SK-N-SH treated with all-trans-retinoic acid at 6 μM for 48 hours (cell line): ENCODE results near the gene ARHGAP24.

Experiments used
- ATAC-seq: fragments of 200-7000 bp; cut with Tn5 transposase; 3 replicates; pipeline ENCODE4 v1.9.1; 2020; ENCODE audit warnings: mild to moderate bottlenecking, moderate library complexity
- ARNTL ChIP-seq: fragments of 450-650 bp; formaldehyde crosslinking; IDR thresholded peaks from 2 replicates; pipeline ENCODE4 v1.5.0; 2020; ENCODE audit warnings: low read depth, mild to moderate bottlenecking, moderate library complexity, borderline replicate concordance
- CREB5 ChIP-seq: fragments of 250-450 bp; sonication (Bioruptor Pico); IDR thresholded peaks from 2 replicates; pipeline ENCODE4 v1.5.1; 2020; ENCODE audit warnings: low read depth, mild to moderate bottlenecking, moderate library complexity
- CSDC2 ChIP-seq: fragments of 250-450 bp; sonication (Bioruptor Pico); IDR thresholded peaks from 2 replicates; pipeline ENCODE4 v1.5.0; 2020; ENCODE audit warnings: mild to moderate bottlenecking, moderate library complexity
- CSRNP3 ChIP-seq: fragments of 250-450 bp; sonication (Bioruptor Pico); IDR thresholded peaks from 2 replicates; pipeline ENCODE4 v1.5.1; 2021; ENCODE audit warnings: mild to moderate bottlenecking, moderate library complexity
- ESRRG ChIP-seq: fragments of 250-450 bp; sonication (Bioruptor Pico); IDR thresholded peaks from 2 replicates; pipeline ENCODE4 v1.6.1; 2021; ENCODE audit warnings: mild to moderate bottlenecking
- GLIS3 ChIP-seq: fragments of 250-450 bp; sonication (Bioruptor Pico); IDR thresholded peaks from 2 replicates; pipeline ENCODE4 v1.5.0; 2020; ENCODE audit warnings: mild to moderate bottlenecking, moderate library complexity
- ISL1 ChIP-seq: fragments of 250-450 bp; sonication (Bioruptor Pico); IDR thresholded peaks from 2 replicates; pipeline ENCODE4 v2.1.2; 2022; ENCODE audit warnings: mild to moderate bottlenecking, moderate library complexity
- OSR1 ChIP-seq: fragments of 250-450 bp; sonication (Bioruptor Pico); IDR thresholded peaks from 2 replicates; pipeline ENCODE4 v1.8.0; 2022; ENCODE audit warnings: moderate library complexity, mild to moderate bottlenecking, inconsistent platforms
- PATZ1 ChIP-seq: fragments of 250-450 bp; sonication (Bioruptor Pico); IDR thresholded peaks from 2 replicates; pipeline ENCODE4 v1.8.0; 2020; ENCODE audit warnings: mild to moderate bottlenecking, moderate library complexity, borderline replicate concordance
- POU6F1 ChIP-seq: fragments of 250-450 bp; sonication (Bioruptor Pico); IDR thresholded peaks from 2 replicates; pipeline ENCODE4 v1.8.0; 2021; ENCODE audit warnings: low read depth, mild to moderate bottlenecking, moderate library complexity, borderline replicate concordance
- PPARA ChIP-seq: fragments of 250-450 bp; sonication (Bioruptor Pico); IDR thresholded peaks from 2 replicates; pipeline ENCODE4 v1.5.0; 2020; ENCODE audit warnings: mild to moderate bottlenecking, borderline replicate concordance
- RARB ChIP-seq: fragments of 250-450 bp; sonication (Bioruptor Pico); IDR thresholded peaks from 2 replicates; pipeline ENCODE4 v1.8.0; 2021; ENCODE audit warnings: mild to moderate bottlenecking, moderate library complexity
- SNAI2 ChIP-seq: fragments of 250-450 bp; sonication (Bioruptor Pico); IDR thresholded peaks from 2 replicates; pipeline ENCODE4 v1.5.0; 2020; ENCODE audit warnings: mild to moderate bottlenecking, moderate library complexity
- TCF4 ChIP-seq: fragments of 250-450 bp; sonication (Bioruptor Pico); IDR thresholded peaks from 2 replicates; pipeline ENCODE4 v1.8.0; 2021; ENCODE audit warnings: mild to moderate bottlenecking, moderate library complexity, borderline replicate concordance
- TOX ChIP-seq: fragments of 250-450 bp; sonication (Bioruptor Pico); IDR thresholded peaks from 2 replicates; pipeline ENCODE4 v1.8.0; 2021; ENCODE audit warnings: mild to moderate bottlenecking, moderate library complexity, borderline replicate concordance
- TSHZ2 ChIP-seq: fragments of 250-450 bp; sonication (Bioruptor Pico); IDR thresholded peaks from 2 replicates; pipeline ENCODE4 v1.5.0; 2020; ENCODE audit warnings: mild to moderate bottlenecking, moderate library complexity
- ZC3H10 ChIP-seq: fragments of 250-450 bp; sonication (Bioruptor Pico); IDR thresholded peaks from 2 replicates; pipeline ENCODE4 v1.5.1; 2021; ENCODE audit warnings: mild to moderate bottlenecking, moderate library complexity
- ZFP3 ChIP-seq: fragments of 250-450 bp; sonication (Bioruptor Pico); IDR thresholded peaks from 2 replicates; pipeline ENCODE4 v1.5.0; 2020; ENCODE audit warnings: mild to moderate bottlenecking, moderate library complexity
- ZNF565 ChIP-seq: fragments of 450-650 bp; formaldehyde crosslinking; conservative IDR thresholded peaks from 2 replicates; pipeline ENCODE4 v1.5.0; 2020; ENCODE audit warnings: low read depth, mild to moderate bottlenecking, moderate library complexity
- ZNF70 ChIP-seq: fragments of 450-650 bp; formaldehyde crosslinking; IDR thresholded peaks from 2 replicates; pipeline ENCODE4 v1.5.0; 2020; ENCODE audit warnings: mild to moderate bottlenecking, moderate library complexity
- ZNF8 ChIP-seq: fragments of 450-650 bp; formaldehyde crosslinking; IDR thresholded peaks from 2 replicates; pipeline ENCODE4 v1.5.0; 2020; ENCODE audit warnings: mild to moderate bottlenecking, moderate library complexity

The ARHGAP24 gene

GRCh38 chr4:85986266-85986665 is 511.3 kb downstream of the ARHGAP24 start:
- TF ChIP-seq TOX (CRISPR knock-in tag) (no peak), ZNF8 (CRISPR knock-in tag) (no peak), RARB (no peak), ESRRG (CRISPR knock-in tag) (no peak), TSHZ2 (CRISPR knock-in tag) (no peak), ARNTL (CRISPR knock-in tag) (no peak), PPARA (no peak), SNAI2 (CRISPR knock-in tag) (no peak), OSR1 (CRISPR knock-in tag) (no peak), CSDC2 (no peak)
- ATAC-seq = no peak

- TF ChIP-seq GLIS3 (CRISPR knock-in tag) (no peak), PPARA (no peak), ZNF8 (CRISPR knock-in tag) (no peak), ARNTL (CRISPR knock-in tag) (no peak), TCF4 (no peak), TOX (CRISPR knock-in tag) (no peak), CSRNP3 (CRISPR knock-in tag) (no peak), OSR1 (CRISPR knock-in tag) (no peak), ZNF565 (CRISPR knock-in tag) (no peak), ZC3H10 (CRISPR knock-in tag) (no peak), PATZ1 (CRISPR knock-in tag) (no peak), SNAI2 (CRISPR knock-in tag) (no peak), ISL1 (CRISPR knock-in tag) (no peak), POU6F1 (CRISPR knock-in tag) (no peak), ZFP3 (no peak), ZNF70 (no peak), CREB5 (CRISPR knock-in tag) (no peak)
- no peak for ATAC-seq
These were observed 518.7 kb downstream of the ARHGAP24 start for GRCh38 chr4:85993641-85994040.

- no peak for ATAC-seq
- TF ChIP-seq TSHZ2 (CRISPR knock-in tag) (no peak), ZFP3 (no peak), CSRNP3 (CRISPR knock-in tag) (no peak), ZNF565 (CRISPR knock-in tag) (no peak), OSR1 (CRISPR knock-in tag) (no peak), ZNF70 (no peak), PPARA (no peak), GLIS3 (CRISPR knock-in tag) (no peak), CSDC2 (no peak), RARB (no peak), ZNF8 (CRISPR knock-in tag) (no peak), PATZ1 (CRISPR knock-in tag) (no peak), ARNTL (CRISPR knock-in tag) (no peak)
These were observed 519.6 kb downstream of the ARHGAP24 start for GRCh38 chr4:85994576-85994975.
